GM21390 (cell line): ENCODE results near the gene NUP88.

Experiments
- ATAC-seq: cut with Tn5 transposase; IDR thresholded peaks from one replicate; pipeline ENCODE4 v1.9.1; 2021; ENCODE audit not compliant: unreplicated experiment

NUP88 gene

DNA sequence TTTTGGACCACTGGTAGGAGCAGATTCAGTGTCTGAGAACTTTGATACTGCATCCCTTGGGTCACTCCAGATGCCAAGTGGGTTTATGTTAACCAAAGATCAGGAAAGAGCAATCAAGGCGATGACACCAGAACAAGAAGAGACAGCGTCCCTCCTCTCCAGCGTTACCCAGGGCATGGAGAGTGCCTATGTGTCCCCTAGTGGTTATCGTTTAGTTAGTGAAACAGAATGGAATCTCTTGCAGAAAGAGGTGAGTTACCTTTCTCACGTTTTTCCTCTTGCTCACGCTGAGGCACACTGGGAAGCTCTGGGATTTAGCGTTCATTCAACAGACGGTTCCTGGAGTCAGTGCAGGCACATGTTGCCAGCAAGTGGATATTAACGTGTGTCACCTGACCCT, 58.0 kb downstream of the NUP88 start:
- no peak for ATAC-seq

DNA sequence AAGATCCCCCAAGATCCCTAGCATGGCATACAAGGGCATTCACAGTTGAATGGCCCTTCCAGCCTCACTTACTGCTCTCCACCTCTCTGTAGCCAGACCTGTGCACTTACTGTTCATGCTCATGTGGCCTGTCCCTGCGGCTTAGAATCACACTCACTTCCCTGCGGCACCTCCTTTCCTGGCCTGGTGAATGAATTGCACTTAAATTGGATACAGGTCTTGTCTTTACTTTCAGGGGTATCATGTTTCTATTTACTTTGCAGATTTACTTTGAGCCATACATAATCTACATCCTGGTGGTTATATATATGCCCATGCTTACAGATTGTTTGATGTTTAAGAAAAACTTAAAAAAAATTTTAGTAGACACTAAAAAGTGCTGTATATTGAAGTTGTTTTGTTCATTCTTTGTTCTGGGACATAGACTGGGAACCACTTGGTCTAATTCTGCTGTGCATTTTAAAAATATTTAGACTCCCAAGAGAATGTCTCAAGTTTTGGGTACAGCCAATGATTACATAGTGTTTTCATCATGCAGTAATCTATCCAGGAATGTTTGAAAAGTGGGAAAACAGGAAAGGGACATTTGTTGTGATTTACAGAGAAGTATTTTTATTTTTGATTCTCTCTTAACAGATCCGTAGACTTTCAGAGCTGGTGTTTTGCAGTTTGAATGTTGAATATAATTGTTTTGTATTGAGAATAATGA, 63.9 kb downstream of the NUP88 start:
- no peak for ATAC-seq

GRCh38 chr17:5354886-5355415, 64.5 kb downstream of the NUP88 start:
- ATAC-seq = no peak

DNA sequence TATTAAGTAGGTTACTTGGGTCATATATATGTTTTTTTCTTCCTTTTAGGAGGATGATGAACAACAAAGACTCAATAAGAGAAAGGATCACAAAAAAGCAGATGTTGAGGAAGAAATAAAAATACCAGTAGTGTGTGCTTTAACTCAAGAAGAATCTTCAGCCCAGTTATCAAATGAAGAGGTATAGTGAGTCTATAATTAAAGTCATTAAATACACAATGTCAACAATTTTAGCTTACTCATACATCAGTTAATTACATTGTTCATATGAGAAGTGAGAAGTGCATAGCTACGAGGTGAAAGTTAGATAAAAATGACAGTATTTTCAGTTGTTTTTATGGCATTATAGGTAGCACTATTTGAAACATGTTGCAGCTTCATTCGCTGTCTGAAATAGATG, 65.2 kb downstream of the NUP88 start:
- ATAC-seq = no peak

- ATAC-seq = no peak
Measured at GRCh38 chr17:5352681-5353289, 66.7 kb downstream of the NUP88 start.

- no peak for ATAC-seq
Measured at GRCh38 chr17:5344914-5345313, 74.5 kb downstream of the NUP88 start.
